Bronchial epithelial cell (primary cell): ENCODE data around the gene UTF1. TPM values are rescaled to one million over a fixed set of nuclear protein-coding genes. Genes with fewer than 3 reads are reported as not detected.
A peak's percentile ranks its signal among the peaks of the same experiment; 100 is the strongest.

Source experiments
- DNase-seq: peaks from one replicate; pipeline ENCODE4 v3.0.0-alpha.2; 2010; ENCODE audit warnings: low read depth
- FAIRE-seq: peaks from 2 replicates; lab custom pipeline; 2011; peaks lifted over from hg19 to GRCh38; lab: Jason Lieb, UNC
- H3K27me3 ChIP-seq: 2 replicates; pipeline ENCODE4 v1.5.1; 2011; ENCODE audit warnings: low read length; ENCODE audit not compliant: control insufficient read depth, insufficient read depth
- H3K36me3 ChIP-seq: 2 replicates; pipeline ENCODE4 v1.5.1; 2011; ENCODE audit warnings: low read length; ENCODE audit not compliant: control insufficient read depth, insufficient read depth
- H3K4me3 ChIP-seq: 2 replicates; pipeline ENCODE4 v1.5.1; 2011; ENCODE audit warnings: mild to moderate bottlenecking, low read depth, low read length, control low read depth
- CTCF ChIP-seq: IDR thresholded peaks from 2 replicates; pipeline ENCODE4 v1.5.1; 2011; ENCODE audit warnings: mild to moderate bottlenecking, moderate library complexity, low read length, control low read depth, inconsistent platforms; ENCODE audit not compliant: insufficient read depth, severe bottlenecking
- total RNA-seq: library from RNA; depleted of rRNA; stranded (reverse); fragments of >200 nt; gene quantifications from 2 replicates; pipeline ENCODE4 v1.2.1, GENCODE V29; 2014

Gene UTF1
- total RNA-seq, 1 donor from 2014 or later: not detected

GRCh38 chr10:133277277-133277992 is 47.4 kb downstream of the UTF1 start:
- no peak overlapping the region for H3K4me3 ChIP-seq
- peaks cover 13% of the 10 kb centered on the region for H3K36me3 ChIP-seq

GRCh38 chr10:133277993-133278576 is 48.1 kb downstream of the UTF1 start:
- no peaks in the 10 kb centered on the region for H3K27me3 ChIP-seq
- H3K36me3 ChIP-seq: peaks cover 14% of the 10 kb centered on the region
- no peak for FAIRE-seq
- no peak for DNase-seq
- H3K4me3 ChIP-seq: no peak overlapping the region
- no peak for TF ChIP-seq CTCF

More at GRCh38 chr10:133277277-133277992, 47.4 kb downstream of the UTF1 start:
- no peak for FAIRE-seq
- H3K27me3 ChIP-seq: no peaks in the 10 kb centered on the region
- DNase-seq: no peak
- no peak for TF ChIP-seq CTCF

- no peak overlapping the region for H3K4me3 ChIP-seq
- FAIRE-seq: no peak
- TF ChIP-seq CTCF: no peak
- H3K27me3 ChIP-seq: no peaks in the 10 kb centered on the region
- DNase-seq: peak; percentile 85
- H3K36me3 ChIP-seq: peaks cover 17% of the 10 kb centered on the region
These were observed 48.7 kb downstream of the UTF1 start for GRCh38 chr10:133278577-133279265.

GRCh38 chr10:133279326-133280226 is 49.6 kb downstream of the UTF1 start:
- H3K27me3 ChIP-seq: no peaks in the 10 kb centered on the region
- DNase-seq (no peak), FAIRE-seq (no peak)
- peaks cover 23% of the 10 kb centered on the region for H3K36me3 ChIP-seq
- no peak overlapping the region for H3K4me3 ChIP-seq
- TF ChIP-seq CTCF: no peak

- DNase-seq (no peak), FAIRE-seq (no peak)
- TF ChIP-seq CTCF: no peak
- Histone ChIP-seq H3K27me3 (no peaks in the 10 kb centered on the region), H3K4me3 (no peak overlapping the region), H3K36me3 (peaks cover 31% of the 10 kb centered on the region)
These were observed 50.5 kb downstream of the UTF1 start for GRCh38 chr10:133280391-133281059.
